Measurements from ENCODE around the gene METTL4.
"Not testable (repeated sequence)": the region's sequence is repeated elsewhere in the genome, so short reads cannot be mapped to it uniquely, and the experiment has no call there.

- not testable (repeated sequence) for TF ChIP-seq CTCF (IDR thresholded peaks at IDR 0.05; ENCODE audit: low read depth, low read length, poor library complexity, severe bottlenecking); EZH2phosphoT487 (IDR thresholded peaks at IDR 0.05; ENCODE audit: borderline replicate concordance, low read length)
These were observed 46.5 kb downstream of the METTL4 start for GRCh38 chr18:2524794-2525198.

Data from DOHH2 (cell line).